GDM1 (cell line): Measurements from ENCODE around the gene S100B.

ENCODE experiments used
- DNase-seq: peaks from one replicate; lab custom pipeline; 2025; lab: John Stamatoyannopoulos, UW

The S100B gene

DNA sequence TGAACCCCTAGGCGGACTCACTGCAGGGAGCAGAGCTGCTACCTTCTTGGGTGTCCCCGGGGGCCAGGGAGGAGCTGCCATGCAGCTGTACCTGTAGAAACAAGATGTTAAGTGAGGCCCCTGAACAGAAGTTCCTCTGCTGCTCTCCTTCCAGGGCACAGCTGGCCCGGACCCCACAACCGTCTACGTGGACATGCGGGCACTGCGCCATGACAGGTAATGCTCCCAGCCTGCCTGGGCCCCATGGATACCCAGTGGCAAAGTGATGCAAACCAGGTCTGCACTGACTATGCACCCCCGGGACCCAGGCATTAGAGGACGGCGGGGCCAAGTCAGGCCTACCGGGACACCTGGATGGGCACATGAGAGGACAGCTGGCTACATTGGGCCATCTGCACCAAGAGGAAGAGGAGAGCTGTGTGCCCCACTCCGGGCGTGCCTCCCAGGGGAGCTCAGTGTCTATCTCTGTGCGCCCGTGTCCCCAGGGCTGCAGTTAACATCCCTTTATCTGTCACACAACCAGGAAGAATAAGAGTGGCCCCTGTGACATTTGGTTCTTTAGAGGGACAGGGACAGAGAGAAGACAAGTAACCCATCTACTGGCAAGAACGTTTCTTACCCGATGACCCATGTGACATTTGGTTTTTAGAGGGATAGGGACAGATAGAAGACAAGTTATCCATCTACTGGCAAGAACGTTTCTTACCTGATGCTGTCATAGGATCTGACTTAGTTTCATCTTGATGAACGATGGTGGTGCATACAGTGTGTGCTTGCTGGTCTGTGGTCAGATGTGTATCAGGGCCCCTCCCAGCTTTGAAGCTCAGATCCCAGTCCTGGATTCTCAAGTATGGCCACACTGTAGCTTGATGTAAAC, 44.1 kb downstream of the S100B start:
- DNase-seq, result no peak

DNA sequence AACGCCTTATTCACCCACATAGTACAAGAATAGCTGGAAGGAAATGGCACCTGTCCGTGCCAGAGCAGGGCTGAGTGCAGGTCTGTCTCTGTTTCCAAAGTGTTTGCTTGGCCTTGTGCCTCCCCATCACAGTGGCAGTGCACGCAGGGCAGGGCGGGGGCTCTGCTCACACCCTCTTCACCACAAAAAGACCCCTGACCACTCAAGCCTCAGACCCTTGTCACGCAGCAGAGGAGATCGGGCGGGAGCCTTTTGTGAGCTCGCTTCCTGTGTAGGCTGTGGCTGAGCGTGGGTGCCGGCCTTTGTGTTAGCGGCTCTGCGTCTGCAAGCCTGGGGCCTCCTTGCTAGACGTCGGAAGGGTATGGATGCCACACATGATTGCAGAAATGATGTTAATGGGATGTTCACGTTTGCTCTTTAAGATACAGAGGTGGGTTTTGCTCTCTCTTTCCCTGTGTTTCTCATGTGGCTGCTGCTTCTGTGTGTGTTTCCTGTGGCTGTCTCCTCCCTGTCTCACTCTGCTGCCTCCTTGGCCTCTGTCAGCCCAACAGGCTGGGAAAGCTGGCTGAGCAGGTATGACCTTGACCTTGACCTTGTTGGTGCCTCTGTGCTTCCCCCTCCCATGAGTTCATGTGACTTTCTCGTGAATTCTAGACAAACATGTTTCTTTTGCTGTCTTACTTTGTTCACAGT, 45.4 kb downstream of the S100B start:
- DNase-seq, result no peak

DNA sequence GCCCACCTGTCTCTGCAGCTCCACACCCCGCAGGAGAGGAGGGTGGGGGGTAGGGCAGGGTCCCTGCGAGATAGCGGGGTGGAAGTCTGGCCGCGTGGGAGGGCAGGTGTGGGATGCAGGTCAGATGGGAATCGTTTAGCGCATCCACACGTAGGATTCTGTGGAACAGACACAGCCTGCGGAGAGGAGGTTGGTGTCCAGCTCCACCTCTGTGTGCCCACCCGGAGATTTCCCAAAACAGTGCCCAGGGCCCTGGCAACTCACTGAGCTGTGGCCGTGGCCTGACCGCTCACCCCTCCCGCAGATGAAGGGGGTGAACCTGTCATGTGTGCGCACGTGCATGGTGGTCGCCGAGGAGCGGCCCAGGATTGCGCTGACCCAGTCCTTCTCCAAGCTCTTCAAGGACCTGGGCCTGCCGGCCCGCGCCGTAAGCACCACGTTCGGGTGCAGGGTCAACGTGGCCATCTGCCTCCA, 46.9 kb downstream of the S100B start:
- DNase-seq, result no peak

DNA sequence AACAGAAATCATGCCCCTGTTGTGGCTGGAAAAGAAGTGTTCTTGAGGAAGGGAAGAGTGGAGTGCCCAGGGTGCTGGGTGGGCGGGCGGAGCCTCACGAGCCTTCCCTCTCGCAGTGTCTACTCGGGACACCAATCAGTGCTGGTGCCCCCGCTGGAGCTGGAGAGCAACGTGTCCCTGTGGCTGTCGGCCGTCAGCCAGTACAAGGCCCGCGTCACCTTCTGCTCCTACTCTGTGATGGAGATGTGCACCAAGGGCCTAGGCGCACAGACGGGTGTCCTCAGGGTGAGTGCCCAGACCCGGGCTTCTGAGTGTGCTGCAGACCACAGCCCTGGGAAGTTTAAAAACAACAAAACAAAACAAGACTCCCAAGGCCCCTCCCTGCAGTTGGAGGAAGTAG, 47.4 kb downstream of the S100B start:
- no peak for DNase-seq

DNA sequence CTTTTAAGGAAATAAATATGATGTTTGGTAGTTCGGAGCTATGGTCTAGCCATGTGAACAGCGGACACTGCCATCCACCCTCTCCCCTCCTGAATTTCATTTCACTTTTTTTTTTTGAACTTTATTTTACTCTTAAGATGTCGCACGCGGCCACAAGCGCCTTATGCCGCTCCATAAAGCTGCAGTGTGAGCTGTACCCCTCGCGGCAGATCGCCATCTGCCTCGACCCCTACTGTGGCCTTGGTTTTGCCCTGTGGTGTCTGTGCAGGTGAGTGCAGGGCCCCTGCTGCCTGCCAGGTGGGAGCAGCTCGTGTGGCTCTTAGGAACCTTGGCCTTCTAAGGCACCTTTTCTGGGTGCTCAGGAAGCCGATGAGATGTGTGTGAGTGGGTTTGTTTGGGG, 48.1 kb downstream of the S100B start:
- DNase-seq, result no peak

DNA sequence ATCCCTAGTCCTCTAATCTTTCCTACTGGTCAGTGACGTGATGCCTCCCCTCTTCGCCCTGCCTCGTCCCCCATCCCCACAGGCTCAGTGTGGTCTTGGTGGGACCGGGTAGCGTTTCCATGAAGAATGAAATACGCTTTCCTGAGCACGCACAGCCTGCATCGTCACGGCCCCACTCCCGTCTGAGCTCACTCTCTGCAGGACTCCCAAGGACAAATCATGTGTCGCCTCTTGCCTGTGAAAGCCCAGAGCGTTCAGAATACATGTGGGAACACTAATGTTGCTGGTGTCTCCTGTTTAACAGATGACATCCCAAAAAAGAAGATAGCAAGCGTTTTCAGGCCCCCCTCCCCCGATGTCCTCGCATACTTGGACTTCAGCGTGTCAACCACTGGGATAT, 49.2 kb downstream of the S100B start:
- no peak for DNase-seq

DNA sequence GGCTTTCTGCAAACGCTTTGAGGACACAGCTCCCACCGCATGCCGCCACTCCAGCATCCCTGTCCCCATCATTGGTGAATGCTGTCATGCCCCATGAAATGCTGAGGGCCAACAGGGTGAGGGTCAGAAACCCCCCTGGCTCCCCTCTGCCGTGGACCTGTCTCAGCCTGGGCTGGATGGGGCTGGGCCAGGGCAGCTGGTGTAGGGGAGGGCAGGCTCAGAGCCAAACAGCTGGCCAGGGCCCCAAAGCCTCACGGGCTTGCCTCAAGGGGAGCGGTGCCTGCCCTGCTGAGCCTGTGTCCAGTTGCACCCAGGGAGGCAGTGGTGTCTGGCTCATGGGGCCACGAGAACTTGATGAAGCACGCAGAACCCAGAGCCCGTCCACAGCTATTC, 49.7 kb downstream of the S100B start:
- DNase-seq, result no peak

DNA sequence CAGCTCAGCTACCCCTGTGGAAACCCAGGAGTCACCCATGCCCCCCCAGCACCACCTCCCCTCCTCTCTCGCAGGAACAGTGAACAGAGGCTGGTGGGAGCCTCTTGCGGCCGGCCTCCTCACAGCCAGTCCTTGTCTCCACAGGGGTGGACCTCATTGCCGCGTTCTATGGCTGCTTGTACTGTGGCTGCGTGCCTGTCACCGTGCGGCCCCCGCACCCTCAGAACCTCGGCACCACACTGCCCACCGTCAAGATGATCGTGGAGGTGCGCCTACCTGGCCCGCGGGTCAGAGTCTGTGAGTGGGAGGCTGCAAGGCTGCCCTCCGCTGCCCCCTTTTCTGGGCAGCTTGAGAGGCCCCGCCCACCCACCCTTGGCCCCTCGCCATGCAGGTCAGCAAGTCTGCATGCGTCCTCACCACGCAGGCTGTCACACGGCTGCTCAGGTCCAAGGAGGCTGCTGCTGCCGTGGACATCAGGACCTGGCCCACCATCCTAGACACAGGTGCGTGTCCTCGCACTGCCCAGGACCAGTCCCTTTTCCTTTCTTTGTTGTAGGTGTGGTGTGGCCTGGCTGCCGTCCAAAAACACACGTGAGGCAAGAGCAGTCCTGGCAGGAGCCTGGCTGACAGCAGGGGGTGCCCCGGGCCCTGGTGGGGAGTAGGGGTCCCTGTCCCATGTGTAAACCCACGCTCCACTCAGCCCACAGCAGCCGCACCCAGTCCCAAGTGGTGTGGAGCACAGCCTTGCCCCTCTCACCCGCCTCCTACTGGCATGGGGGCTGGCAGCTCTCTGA, 50.3 kb downstream of the S100B start:
- DNase-seq, result no peak

DNA sequence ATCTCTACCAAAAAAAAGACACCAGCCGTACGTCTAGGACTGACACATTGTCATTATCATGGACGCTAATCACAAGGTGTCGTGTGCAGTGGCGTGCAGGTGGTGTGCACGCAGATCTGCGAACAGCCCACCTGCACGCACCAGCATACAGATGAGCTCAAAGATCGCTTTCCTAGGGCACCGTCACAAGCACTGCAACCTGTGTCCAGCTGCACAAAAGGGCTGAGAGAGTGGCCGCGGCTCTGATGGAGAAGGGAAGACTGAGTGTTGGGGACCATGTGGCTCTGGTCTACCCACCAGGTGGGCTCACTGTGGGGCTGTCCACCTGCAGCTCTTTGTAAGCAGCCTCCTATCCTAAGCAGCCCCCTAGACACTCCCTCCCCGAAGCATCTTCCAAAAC, 50.9 kb downstream of the S100B start:
- no peak for DNase-seq

DNA sequence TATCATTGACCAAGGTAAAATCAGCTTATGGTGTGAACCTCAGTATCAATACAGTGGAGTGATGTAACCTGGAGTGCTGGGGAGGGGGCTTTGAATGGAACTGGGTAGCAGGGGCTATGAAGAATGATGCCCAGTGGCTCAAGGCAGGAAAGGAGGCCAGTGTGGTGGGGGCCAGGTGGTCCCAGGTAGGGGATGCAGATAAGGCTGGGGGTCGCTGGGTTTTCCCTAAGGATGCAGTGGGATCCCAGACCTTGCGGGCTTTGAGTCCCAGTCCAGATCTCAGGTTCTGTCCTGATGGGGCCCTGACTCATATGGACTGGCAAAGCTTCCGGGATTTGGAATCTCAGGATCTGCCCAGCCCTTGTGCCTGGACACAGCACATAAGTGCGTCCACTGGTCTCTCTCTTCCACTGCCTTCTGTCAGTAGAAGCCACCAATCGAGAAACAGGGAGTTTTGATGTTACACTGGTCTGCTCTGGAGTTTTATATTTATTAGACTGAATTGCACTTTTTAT, 52.0 kb downstream of the S100B start:
- DNase-seq, result no peak

DNA sequence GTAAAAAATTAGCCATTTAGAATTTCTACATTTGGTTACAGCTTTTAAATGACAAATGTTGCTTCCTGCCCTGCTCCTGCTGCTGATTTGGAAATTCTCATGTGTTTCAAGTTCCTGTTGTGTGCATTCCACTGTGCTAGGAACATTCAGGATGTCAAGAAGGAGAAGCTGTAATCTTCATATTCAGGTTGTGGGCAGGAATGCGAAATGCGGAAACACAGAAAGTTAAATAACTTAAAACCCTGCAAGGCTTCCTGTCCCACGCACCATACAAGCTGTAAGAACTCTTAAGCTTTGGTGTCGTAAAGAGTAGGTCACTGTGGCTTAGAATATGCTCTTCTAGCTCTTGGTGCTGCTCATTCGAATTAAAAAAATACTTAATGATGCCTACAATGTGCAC, 52.6 kb downstream of the S100B start:
- DNase-seq, result peak; percentile 71

DNA sequence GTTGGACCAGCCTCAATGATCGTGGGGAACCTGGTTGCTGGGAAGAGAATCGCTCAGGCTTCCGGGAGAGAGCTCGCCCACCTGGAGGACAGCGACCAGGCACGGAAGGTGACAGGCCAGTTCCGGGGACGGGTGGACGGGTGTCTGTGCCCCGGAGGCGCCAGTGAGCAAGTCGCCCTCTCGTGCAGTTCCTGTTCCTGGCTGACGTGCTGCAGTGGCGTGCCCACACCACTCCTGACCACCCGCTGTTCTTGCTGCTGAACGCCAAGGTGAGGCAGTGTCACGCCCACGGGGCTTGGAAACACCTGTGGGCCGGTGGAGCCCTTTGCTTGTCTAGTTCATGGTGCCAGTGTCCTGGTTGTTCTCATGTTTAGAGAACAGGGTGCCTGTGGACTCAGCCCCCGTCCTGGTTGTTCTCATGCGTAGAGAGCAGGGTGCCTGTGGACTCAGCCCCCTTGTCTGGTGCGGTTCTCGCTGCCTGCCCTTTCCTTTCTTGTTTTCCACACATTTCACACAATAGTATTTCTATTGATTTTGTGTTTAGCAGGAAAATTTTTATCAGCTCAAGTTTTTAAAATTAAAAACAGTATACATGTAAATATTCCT, 53.1 kb downstream of the S100B start:
- DNase-seq, result no peak

DNA sequence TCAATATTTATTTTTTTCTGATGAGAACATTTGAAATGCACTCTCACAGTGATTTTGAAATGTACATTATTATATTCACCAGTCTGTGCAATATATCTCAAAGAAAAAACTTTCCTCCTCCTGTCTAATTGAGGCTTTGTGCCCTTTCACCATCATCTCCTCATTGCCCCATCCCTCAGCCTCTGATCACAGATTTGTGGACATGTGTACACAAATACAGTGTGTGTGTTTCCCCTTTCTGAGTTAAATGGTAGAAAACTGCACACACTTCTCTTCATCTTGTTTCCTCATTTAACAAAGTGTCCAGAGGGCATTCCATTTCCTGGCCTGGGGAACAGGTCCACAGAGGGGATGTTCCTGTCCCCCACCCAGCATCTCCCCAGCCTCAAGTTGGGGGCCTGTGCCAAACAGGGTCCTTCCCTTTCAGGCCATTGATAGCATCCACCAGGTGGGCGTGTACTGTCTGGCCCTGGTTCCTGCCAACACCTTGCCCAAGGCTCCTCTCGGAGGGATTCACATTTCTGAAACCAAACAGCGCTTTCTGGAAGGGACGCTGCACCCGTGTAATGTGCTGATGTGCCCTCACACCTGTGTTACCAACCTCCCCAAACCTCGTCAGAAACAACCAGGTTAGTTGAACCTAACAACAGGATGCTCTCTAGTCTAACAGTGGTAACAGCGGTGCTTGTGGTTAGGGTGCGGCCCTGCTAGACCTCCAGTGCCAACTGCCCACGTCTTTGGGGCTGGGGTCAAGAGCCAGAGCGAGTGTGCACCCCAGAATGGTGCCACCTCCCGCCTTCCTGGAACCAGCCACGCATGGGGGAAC, 54.6 kb downstream of the S100B start:
- no peak for DNase-seq

DNA sequence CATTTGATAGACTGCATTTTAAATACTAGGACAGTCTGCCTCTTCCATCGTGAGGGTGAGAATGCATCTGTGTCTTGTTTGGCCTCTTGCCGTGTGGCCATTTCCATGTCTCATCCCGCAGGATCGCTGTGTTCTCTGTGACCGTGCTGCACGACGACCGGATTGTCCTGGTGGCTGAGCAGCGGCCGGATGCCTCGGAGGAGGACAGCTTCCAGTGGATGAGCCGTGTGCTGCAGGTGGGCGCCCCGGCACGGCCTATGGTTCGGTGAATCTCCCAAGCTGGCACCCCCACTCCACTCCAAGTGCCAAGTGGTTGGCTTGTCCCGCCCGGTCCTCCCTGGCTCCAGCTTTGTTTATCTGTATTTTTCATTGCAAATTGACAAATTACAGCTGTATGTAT, 55.2 kb downstream of the S100B start:
- DNase-seq, result no peak
